Lower leg skin (tissue), 3 donors: ENCODE data around the gene NUP214.

Source experiments
- POLR2A ChIP-seq, 2 donors: fragments of 450-650 bp; IDR thresholded peaks; one replicate each; pipeline ENCODE4 v1.6.1; 2016 to 2017; ENCODE audit warnings: antibody characterized with exemption in 2 of 2, mild to moderate bottlenecking in 1 of 2, moderate library complexity in 1 of 2
- TF ChIP-seq, protein P1 (sequence below), 3 donors: fragments of 450-650 bp; IDR thresholded peaks; one replicate each; pipeline ENCODE4 v1.5.1; 2016; ENCODE audit warnings: antibody characterized with exemption in 3 of 3, mild to moderate bottlenecking in 3 of 3, moderate library complexity in 2 of 3

DNA sequence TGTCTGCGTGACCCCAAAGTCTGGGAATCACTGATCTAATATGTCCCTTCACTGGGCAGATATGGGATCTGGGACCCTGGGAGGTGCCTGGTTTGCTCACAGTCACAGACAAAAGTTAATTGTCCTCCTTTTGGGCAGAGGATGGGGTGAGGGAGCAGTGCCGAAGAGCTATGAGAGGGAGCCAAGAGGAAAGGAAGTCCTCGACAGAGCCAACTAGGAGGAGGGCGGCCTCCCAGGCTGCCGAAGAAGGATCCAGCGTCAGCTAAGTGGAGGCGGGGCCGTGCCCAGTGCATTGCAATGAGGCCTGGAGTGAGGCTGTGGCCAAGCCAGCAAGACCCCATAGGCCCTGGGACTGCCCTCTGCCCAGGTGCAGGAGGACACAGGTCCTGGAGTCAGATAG lies 17.6 kb upstream of the NUP214 start:
- TF ChIP-seq, protein P1, sequence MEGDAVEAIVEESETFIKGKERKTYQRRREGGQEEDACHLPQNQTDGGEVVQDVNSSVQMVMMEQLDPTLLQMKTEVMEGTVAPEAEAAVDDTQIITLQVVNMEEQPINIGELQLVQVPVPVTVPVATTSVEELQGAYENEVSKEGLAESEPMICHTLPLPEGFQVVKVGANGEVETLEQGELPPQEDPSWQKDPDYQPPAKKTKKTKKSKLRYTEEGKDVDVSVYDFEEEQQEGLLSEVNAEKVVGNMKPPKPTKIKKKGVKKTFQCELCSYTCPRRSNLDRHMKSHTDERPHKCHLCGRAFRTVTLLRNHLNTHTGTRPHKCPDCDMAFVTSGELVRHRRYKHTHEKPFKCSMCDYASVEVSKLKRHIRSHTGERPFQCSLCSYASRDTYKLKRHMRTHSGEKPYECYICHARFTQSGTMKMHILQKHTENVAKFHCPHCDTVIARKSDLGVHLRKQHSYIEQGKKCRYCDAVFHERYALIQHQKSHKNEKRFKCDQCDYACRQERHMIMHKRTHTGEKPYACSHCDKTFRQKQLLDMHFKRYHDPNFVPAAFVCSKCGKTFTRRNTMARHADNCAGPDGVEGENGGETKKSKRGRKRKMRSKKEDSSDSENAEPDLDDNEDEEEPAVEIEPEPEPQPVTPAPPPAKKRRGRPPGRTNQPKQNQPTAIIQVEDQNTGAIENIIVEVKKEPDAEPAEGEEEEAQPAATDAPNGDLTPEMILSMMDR (IDR thresholded peaks at IDR 0.05): no peak
- TF ChIP-seq POLR2A (IDR thresholded peaks at IDR 0.05): no peak
